ENCODE measurements around the gene CHAF1A.

CHAF1A gene

GRCh38 chr19:4366666-4367335, 35.6 kb upstream of the CHAF1A start:
- in situ Hi-C loops (cut with MboI; ENCODE audit: low sequenced_read_pairs), result no loop called here

- in situ Hi-C loops (cut with MboI; ENCODE audit: low sequenced_read_pairs), result no loop called here
These were observed 35.1 kb upstream of the CHAF1A start for GRCh38 chr19:4367336-4367723.

- in situ Hi-C loops (cut with MboI; ENCODE audit: low sequenced_read_pairs), result no loop called here
These were observed 34.7 kb upstream of the CHAF1A start for GRCh38 chr19:4367781-4368127.

GRCh38 chr19:4368128-4368820, 34.2 kb upstream of the CHAF1A start:
- in situ Hi-C loops (cut with MboI; ENCODE audit: low sequenced_read_pairs), result no loop called here

- in situ Hi-C loops (cut with MboI; ENCODE audit: low sequenced_read_pairs), result no loop called here
These were observed 33.1 kb upstream of the CHAF1A start for GRCh38 chr19:4369109-4369887.

- in situ Hi-C loops (cut with MboI; ENCODE audit: low sequenced_read_pairs), result no loop called here
These were observed 32.6 kb upstream of the CHAF1A start for GRCh38 chr19:4369888-4370260.

GRCh38 chr19:4370418-4371041, 31.9 kb upstream of the CHAF1A start:
- in situ Hi-C loops (cut with MboI; ENCODE audit: low sequenced_read_pairs), result no loop called here

GRCh38 chr19:4371247-4372164, 30.9 kb upstream of the CHAF1A start:
- in situ Hi-C loops (cut with MboI; ENCODE audit: low sequenced_read_pairs), result no loop called here

- in situ Hi-C loops (cut with MboI; ENCODE audit: low sequenced_read_pairs), result no loop called here
These were observed 30.1 kb upstream of the CHAF1A start for GRCh38 chr19:4372165-4373012.

- in situ Hi-C loops (cut with MboI; ENCODE audit: low sequenced_read_pairs), result no loop called here
These were observed 29.4 kb upstream of the CHAF1A start for GRCh38 chr19:4373013-4373367.

GRCh38 chr19:4373601-4374497, 28.6 kb upstream of the CHAF1A start:
- in situ Hi-C loops (cut with MboI; ENCODE audit: low sequenced_read_pairs), result no loop called here

- in situ Hi-C loops (cut with MboI; ENCODE audit: low sequenced_read_pairs), result no loop called here
These were observed 27.8 kb upstream of the CHAF1A start for GRCh38 chr19:4374498-4375163.

- in situ Hi-C loops (cut with MboI; ENCODE audit: low sequenced_read_pairs), result no loop called here
These were observed 27.0 kb upstream of the CHAF1A start for GRCh38 chr19:4375164-4376027.

GRCh38 chr19:4376028-4376670, 26.3 kb upstream of the CHAF1A start:
- in situ Hi-C loops (cut with MboI; ENCODE audit: low sequenced_read_pairs), result no loop called here

- in situ Hi-C loops (cut with MboI; ENCODE audit: low sequenced_read_pairs), result no loop called here
These were observed 25.8 kb upstream of the CHAF1A start for GRCh38 chr19:4376671-4376990.

GRCh38 chr19:4376991-4377781, 25.3 kb upstream of the CHAF1A start:
- in situ Hi-C loops (cut with MboI; ENCODE audit: low sequenced_read_pairs), result no loop called here

All from hTERT RPE-1 (cell line).